ENCODE results near the gene LMF1. TPM values are rescaled to one million over a fixed set of nuclear protein-coding genes. Genes with fewer than 3 reads are reported as not detected.

The LMF1 gene
- total and polyA plus RNA-seq, 2 donors (not counting 1 experiment from before 2014, with no cell fraction given), result 36.4 to 63.2 TPM

- Histone ChIP-seq H3K9ac (ENCODE audit: low read length) (no peak overlapping the region), H3K4me2 (replicated peaks; ENCODE audit: low read depth, low read length, poor library complexity, severe bottlenecking) (no peak overlapping the region), H3K27ac (ENCODE audit: low read length in 2 of 2) (no peak overlapping the region), H3K4me3 (ENCODE audit: control extremely low read depth in 1 of 5, extremely low read depth in 1 of 5, insufficient read depth in 1 of 5, low read depth in 2 of 5, low read length in 4 of 5) (no peak overlapping the region), H4K20me1 (ENCODE audit: control insufficient read depth, insufficient read depth, low read length, poor library complexity, severe bottlenecking) (peaks cover 4% of the 10 kb centered on the region), H3K9me3 (ENCODE audit: control extremely low read depth in 1 of 3, control insufficient read depth in 2 of 3, insufficient read depth in 1 of 3, low read length in 2 of 3) (peaks cover 0 to 5% (median 0%) of the 10 kb centered on the region in 3 donors), H3K27me3 (replicated peaks in 1 of 4; ENCODE audit: control extremely low read depth in 1 of 4, control insufficient read depth in 3 of 4, insufficient read depth in 4 of 4, low read length in 3 of 4) (no peaks in the 10 kb centered on the region), H3K79me2 (ENCODE audit: control insufficient read depth, insufficient read depth, low read length) (no peaks in the 10 kb centered on the region), H3K36me3 (replicated peaks in 1 of 2; ENCODE audit: control extremely low read depth in 1 of 2, control insufficient read depth in 1 of 2, extremely low read depth in 1 of 2, insufficient read depth in 2 of 2, low read length in 1 of 2) (peaks cover 0 to 5% of the 10 kb centered on the region in 2 experiments), H2AFZ (ENCODE audit: insufficient read depth, low read depth, low read length, poor library complexity, severe bottlenecking) (no peak overlapping the region), H3K4me1 (ENCODE audit: control insufficient read depth in 2 of 2, insufficient read depth in 2 of 2, low read length in 2 of 2) (no peaks in the 10 kb centered on the region)
- no peaks in the 10 kb centered on the region for H3K4me1 Mint-ChIP-seq
- 92% methylated on average over 18 of the region's 19 CpGs for WGBS (ENCODE audit: insufficient coverage)
- H3K27ac Mint-ChIP-seq, result no peak overlapping the region
- intact Hi-C loops (cut with micrococcal nuclease), result no loop called here
- no peaks in the 10 kb centered on the region for H3K9me3 Mint-ChIP-seq (ENCODE audit: insufficient read depth)
- POLR2A ChIA-PET, result no interaction called here
- ATAC-seq (ENCODE audit: low read depth), result no peak
- DNase-seq, result no peak
- H3K27me3 Mint-ChIP-seq, result no peaks in the 10 kb centered on the region
- no peak overlapping the region for H3K4me3 Mint-ChIP-seq
- TF ChIP-seq EZH2 (IDR thresholded peaks at IDR 0.05; ENCODE audit: borderline replicate concordance, insufficient read depth, low read depth, low read length, poor library complexity, severe bottlenecking) (no peak), CTCF (IDR thresholded peaks at IDR 0.05) (no peak)
- CTCF ChIA-PET, result no interaction called here
Measured at GRCh38 chr16:892006-892405, 78.8 kb downstream of the LMF1 start.

GRCh38 chr16:891353-891740 lies 79.4 kb downstream of the LMF1 start:
- peaks cover 0 to 7% (median 0%) of the 10 kb centered on the region in 3 donors for H3K9me3 ChIP-seq (ENCODE audit: control extremely low read depth in 1 of 3, control insufficient read depth in 2 of 3, insufficient read depth in 1 of 3, low read length in 2 of 3)
- intact Hi-C loops (cut with micrococcal nuclease), result no loop called here
- TF ChIP-seq CTCF (IDR thresholded peaks at IDR 0.05) (no peak), EZH2 (IDR thresholded peaks at IDR 0.05; ENCODE audit: borderline replicate concordance, insufficient read depth, low read depth, low read length, poor library complexity, severe bottlenecking) (no peak)
- WGBS (ENCODE audit: insufficient coverage), result 85% methylated on average over 11 of the region's 11 CpGs
- DNase-seq (no peak), ATAC-seq (ENCODE audit: low read depth) (no peak)
- POLR2A ChIA-PET, result no interaction called here
- no peak overlapping the region for H3K27ac ChIP-seq (ENCODE audit: low read length in 2 of 2)
- Mint-ChIP-seq H3K9me3 (ENCODE audit: insufficient read depth) (no peaks in the 10 kb centered on the region), H3K4me1 (no peaks in the 10 kb centered on the region), H3K27me3 (no peaks in the 10 kb centered on the region), H3K4me3 (no peak overlapping the region), H3K27ac (no peak overlapping the region)
- no peak overlapping the region for H3K9ac ChIP-seq (ENCODE audit: low read length)
- peaks cover 4% of the 10 kb centered on the region for H4K20me1 ChIP-seq (ENCODE audit: control insufficient read depth, insufficient read depth, low read length, poor library complexity, severe bottlenecking)
- H3K4me1 ChIP-seq (ENCODE audit: control insufficient read depth in 2 of 2, insufficient read depth in 2 of 2, low read length in 2 of 2), result no peaks in the 10 kb centered on the region
- H2AFZ ChIP-seq (ENCODE audit: insufficient read depth, low read depth, low read length, poor library complexity, severe bottlenecking), result no peak overlapping the region
- no peak overlapping the region for H3K4me2 ChIP-seq (replicated peaks; ENCODE audit: low read depth, low read length, poor library complexity, severe bottlenecking)
- H3K4me3 ChIP-seq (ENCODE audit: control extremely low read depth in 1 of 5, extremely low read depth in 1 of 5, insufficient read depth in 1 of 5, low read depth in 2 of 5, low read length in 4 of 5), result no peak overlapping the region
- no peaks in the 10 kb centered on the region for H3K27me3 ChIP-seq (replicated peaks in 1 of 4; ENCODE audit: control extremely low read depth in 1 of 4, control insufficient read depth in 3 of 4, insufficient read depth in 4 of 4, low read length in 3 of 4)
- no peaks in the 10 kb centered on the region for H3K79me2 ChIP-seq (ENCODE audit: control insufficient read depth, insufficient read depth, low read length)
- peaks cover 0 to 5% of the 10 kb centered on the region in 2 experiments for H3K36me3 ChIP-seq (replicated peaks in 1 of 2; ENCODE audit: control extremely low read depth in 1 of 2, control insufficient read depth in 1 of 2, extremely low read depth in 1 of 2, insufficient read depth in 2 of 2, low read length in 1 of 2)
- CTCF ChIA-PET, result no interaction called here

All from B cell (primary cell).